ENCODE results near the gene NEU4.

DNA sequence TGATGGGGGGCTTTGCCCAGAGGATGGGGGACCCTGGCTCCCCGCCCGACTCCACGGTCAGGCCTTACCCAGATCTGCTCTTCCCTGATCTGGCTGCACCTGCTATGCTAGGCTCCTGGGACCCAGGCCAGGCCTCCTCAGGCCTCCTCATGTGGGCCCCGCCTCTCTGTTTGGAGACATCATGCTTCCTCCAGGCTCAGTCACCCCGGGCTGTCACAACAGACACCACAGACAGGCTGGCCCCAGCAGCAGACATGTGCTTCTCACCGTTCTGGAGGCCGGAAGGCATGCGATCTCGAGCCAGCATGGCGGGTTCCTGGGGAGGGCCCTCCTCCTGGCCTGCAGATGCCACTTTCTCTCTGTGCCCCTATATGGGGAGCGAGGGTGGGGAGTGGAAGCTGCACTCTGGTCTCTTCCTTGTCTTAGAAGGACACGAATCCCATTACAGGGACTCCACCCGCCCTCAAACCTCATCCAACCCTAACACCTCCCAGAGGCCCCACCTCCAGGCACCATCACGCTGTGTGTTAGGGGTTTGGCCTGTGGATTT, 10.8 kb upstream of the NEU4 start:
- TF ChIP-seq, protein P1, sequence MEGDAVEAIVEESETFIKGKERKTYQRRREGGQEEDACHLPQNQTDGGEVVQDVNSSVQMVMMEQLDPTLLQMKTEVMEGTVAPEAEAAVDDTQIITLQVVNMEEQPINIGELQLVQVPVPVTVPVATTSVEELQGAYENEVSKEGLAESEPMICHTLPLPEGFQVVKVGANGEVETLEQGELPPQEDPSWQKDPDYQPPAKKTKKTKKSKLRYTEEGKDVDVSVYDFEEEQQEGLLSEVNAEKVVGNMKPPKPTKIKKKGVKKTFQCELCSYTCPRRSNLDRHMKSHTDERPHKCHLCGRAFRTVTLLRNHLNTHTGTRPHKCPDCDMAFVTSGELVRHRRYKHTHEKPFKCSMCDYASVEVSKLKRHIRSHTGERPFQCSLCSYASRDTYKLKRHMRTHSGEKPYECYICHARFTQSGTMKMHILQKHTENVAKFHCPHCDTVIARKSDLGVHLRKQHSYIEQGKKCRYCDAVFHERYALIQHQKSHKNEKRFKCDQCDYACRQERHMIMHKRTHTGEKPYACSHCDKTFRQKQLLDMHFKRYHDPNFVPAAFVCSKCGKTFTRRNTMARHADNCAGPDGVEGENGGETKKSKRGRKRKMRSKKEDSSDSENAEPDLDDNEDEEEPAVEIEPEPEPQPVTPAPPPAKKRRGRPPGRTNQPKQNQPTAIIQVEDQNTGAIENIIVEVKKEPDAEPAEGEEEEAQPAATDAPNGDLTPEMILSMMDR (IDR thresholded peaks at IDR 0.05) = no peak
- TF ChIP-seq POLR2A (IDR thresholded peaks at IDR 0.05) = no peak
